Activated CD8-positive, alpha-beta memory T cell treated with anti-CD3 and anti-CD28 coated beads, Interleukin-2, amount 50 U/mL, for 24 hours (primary cell): Measurements from ENCODE around the gene DNAJC17.
A peak's percentile ranks its signal among the peaks of the same experiment; 100 is the strongest.

ENCODE experiments used
- DNase-seq: peaks from one replicate; pipeline ENCODE4 v3.0.0-alpha.2; 2020; ENCODE audit errors: extremely low read depth

The DNAJC17 gene

GRCh38 chr15:40789999-40790398 lies 17.3 kb downstream of the DNAJC17 start:
- no peak for DNase-seq

GRCh38 chr15:40789119-40789518 lies 18.2 kb downstream of the DNAJC17 start:
- DNase-seq = no peak

- DNase-seq = no peak
Observed at GRCh38 chr15:40787991-40788390, 19.3 kb downstream of the DNAJC17 start.

GRCh38 chr15:40787344-40787841 lies 19.9 kb downstream of the DNAJC17 start:
- DNase-seq = peak; percentile 41

- DNase-seq = no peak
Observed at GRCh38 chr15:40785814-40786213, 21.5 kb downstream of the DNAJC17 start.

GRCh38 chr15:40785164-40785563 lies 22.1 kb downstream of the DNAJC17 start:
- no peak for DNase-seq

- no peak for DNase-seq
Observed at GRCh38 chr15:40782609-40783227, 24.6 kb downstream of the DNAJC17 start.

- DNase-seq = no peak
Observed at GRCh38 chr15:40776537-40777141, 30.6 kb downstream of the DNAJC17 start.

GRCh38 chr15:40775740-40776536 lies 31.3 kb downstream of the DNAJC17 start:
- DNase-seq = no peak

GRCh38 chr15:40775007-40775406 lies 32.3 kb downstream of the DNAJC17 start:
- no peak for DNase-seq

- DNase-seq = no peak
Observed at GRCh38 chr15:40773902-40774301, 33.4 kb downstream of the DNAJC17 start.

- DNase-seq = no peak
Observed at GRCh38 chr15:40773496-40773895, 33.8 kb downstream of the DNAJC17 start.

- DNase-seq = no peak
Observed at GRCh38 chr15:40772014-40772413, 35.3 kb downstream of the DNAJC17 start.

GRCh38 chr15:40771242-40771641 lies 36.0 kb downstream of the DNAJC17 start:
- DNase-seq = no peak

GRCh38 chr15:40770147-40770721 lies 37.0 kb downstream of the DNAJC17 start:
- no peak for DNase-seq

- no peak for DNase-seq
Observed at GRCh38 chr15:40769274-40770146, 37.8 kb downstream of the DNAJC17 start, which contains the start of gene C15orf62. TSS of gene C15orf62 (plus strand) at chr15:40769980. CDS start at chr15:40770496, 516 bp downstream.

- DNase-seq = no peak
Observed at GRCh38 chr15:40768521-40769273, 38.6 kb downstream of the DNAJC17 start.

GRCh38 chr15:40767838-40768500 lies 39.3 kb downstream of the DNAJC17 start:
- no peak for DNase-seq

- DNase-seq = no peak
Observed at GRCh38 chr15:40766906-40767837, 40.1 kb downstream of the DNAJC17 start.
